WI38 (cell line): ENCODE measurements around the gene LPIN1.

Experiments used
- H3K4me3 ChIP-seq: 2 replicates; pipeline ENCODE4 v1.5.1; 2011; ENCODE audit warnings: low read depth, mild to moderate bottlenecking, control low read depth, low read length
- CTCF ChIP-seq: IDR thresholded peaks from 2 replicates; pipeline ENCODE4 v1.5.1; 2012; ENCODE audit warnings: low read depth, mild to moderate bottlenecking, control low read depth, low read length

LPIN1 gene

GRCh38 chr2:11870064-11870463, 123.6 kb downstream of the LPIN1 start:
- TF ChIP-seq CTCF: no peak

GRCh38 chr2:11870584-11870983, 124.2 kb downstream of the LPIN1 start:
- TF ChIP-seq CTCF: no peak
- H3K4me3 ChIP-seq: no peak overlapping the region

More at GRCh38 chr2:11870064-11870463, 123.6 kb downstream of the LPIN1 start:
- H3K4me3 ChIP-seq: no peak overlapping the region

GRCh38 chr2:11871421-11871820, 125.0 kb downstream of the LPIN1 start:
- TF ChIP-seq CTCF: no peak

GRCh38 chr2:11872247-11872947, 126.0 kb downstream of the LPIN1 start:
- no peak for TF ChIP-seq CTCF
- H3K4me3 ChIP-seq: no peak overlapping the region

More at GRCh38 chr2:11871421-11871820, 125.0 kb downstream of the LPIN1 start:
- no peak overlapping the region for H3K4me3 ChIP-seq

- no peak overlapping the region for H3K4me3 ChIP-seq
- TF ChIP-seq CTCF: no peak
Observed at GRCh38 chr2:11872948-11873269, 126.5 kb downstream of the LPIN1 start.

- TF ChIP-seq CTCF: no peak
- H3K4me3 ChIP-seq: no peak overlapping the region
Observed at GRCh38 chr2:11873356-11874154, 127.1 kb downstream of the LPIN1 start.

GRCh38 chr2:11874861-11875260, 128.4 kb downstream of the LPIN1 start:
- no peak overlapping the region for H3K4me3 ChIP-seq
- TF ChIP-seq CTCF: no peak
